Urinary bladder (tissue), 4 donors: ENCODE results near the gene HOOK2. TPM values are rescaled to one million over a fixed set of nuclear protein-coding genes. Genes with fewer than 3 reads are reported as not detected.
A peak's percentile ranks its signal among the peaks of the same experiment; 100 is the strongest.

Experiments
- DNase-seq: peaks from one replicate; pipeline ENCODE4 v3.0.0-alpha.2; 2015; ENCODE audit errors: extremely low spot score
- H3K27ac ChIP-seq: one replicate; pipeline ENCODE4 v1.5.1; 2013; ENCODE audit warnings: low read depth, mild to moderate bottlenecking, moderate library complexity
- H3K36me3 ChIP-seq: one replicate; pipeline ENCODE4 v1.6.1; 2013; ENCODE audit warnings: mild to moderate bottlenecking, moderate library complexity; ENCODE audit not compliant: insufficient read depth
- H3K4me1 ChIP-seq: one replicate; pipeline ENCODE4 v1.6.1; 2013; ENCODE audit warnings: mild to moderate bottlenecking, moderate library complexity; ENCODE audit not compliant: insufficient read depth
- H3K4me3 ChIP-seq: one replicate; pipeline ENCODE4 v1.5.1; 2013; ENCODE audit warnings: low read depth, low read length
- WGBS: extraction: QIAGEN DNeasy Blood & Tissue Kit; methylation state at CpG from one replicate; pipeline ENCODE4 v1.1.7; 2013; 5-methylcytosine and 5-hydroxymethylcytosine counted together
- polyA plus RNA-seq: library from polyadenylated mRNA; stranded (reverse); fragments of 200-250 nt; gene quantifications from one replicate; pipeline ENCODE4 v1.2.3, GENCODE V29; 2013
- total RNA-seq: library from RNA; depleted of rRNA; stranded (reverse); fragments of >200 nt; gene quantifications from one replicate; pipeline ENCODE4 v1.2.3, GENCODE V29; 2014
- donor health status: healthy with polysubstance abuse.
- donor health status: healthy.

HOOK2 gene
- total and polyA plus RNA-seq, 2 donors = 28.4 to 30.2 TPM

DNA sequence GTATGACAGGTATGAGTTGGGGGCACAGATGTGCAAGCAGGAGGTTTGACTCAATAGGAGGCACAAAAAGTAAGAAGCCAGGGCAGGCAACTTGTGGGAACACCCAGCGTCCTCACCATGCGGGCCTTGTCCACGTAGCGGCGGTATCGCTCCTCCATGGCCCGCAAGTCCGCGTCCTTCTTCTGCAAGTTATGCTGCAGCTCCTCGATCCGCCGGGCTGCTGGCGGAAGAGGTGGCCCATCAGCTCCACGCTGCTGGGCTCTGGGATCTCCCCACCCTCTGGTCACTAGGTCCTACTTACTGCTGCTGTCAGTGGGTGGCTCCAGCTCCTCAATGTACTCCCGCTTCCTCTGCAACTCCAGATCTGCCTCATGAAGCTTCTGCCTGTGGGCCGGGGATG lies 10.7 kb downstream of the HOOK2 start:
- Histone ChIP-seq H3K27ac (no peak overlapping the region), H3K4me1 (no peaks in the 10 kb centered on the region), H3K36me3 (no peaks in the 10 kb centered on the region), H3K4me3 (no peak overlapping the region)
- DNase-seq = no peak
- WGBS = 96% methylated on average over 16 of the region's 16 CpGs

DNA sequence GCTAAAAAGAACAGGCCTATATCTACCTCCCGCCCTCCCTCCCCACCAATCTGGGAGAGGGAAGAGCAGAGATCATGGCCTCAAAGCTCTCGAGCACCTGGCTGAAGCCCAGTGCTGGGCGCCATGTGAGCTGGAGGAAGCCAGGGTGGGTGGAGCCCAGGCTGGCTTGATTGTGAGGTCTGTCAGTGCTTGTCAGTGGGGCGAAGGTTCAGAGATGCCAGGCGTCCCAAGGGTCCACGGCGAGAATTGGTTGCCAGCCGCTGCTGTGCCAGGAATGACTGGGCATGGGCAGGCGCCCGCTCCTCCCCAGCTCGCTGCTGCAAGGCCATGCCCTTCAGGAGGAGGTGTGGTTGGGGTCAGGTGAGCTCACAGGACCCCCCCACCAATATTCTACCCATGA lies 12.3 kb downstream of the HOOK2 start:
- WGBS = 96% methylated on average over 11 of the region's 11 CpGs
- no peak for DNase-seq
- Histone ChIP-seq H3K4me1 (no peaks in the 10 kb centered on the region), H3K4me3 (no peak overlapping the region), H3K36me3 (no peaks in the 10 kb centered on the region), H3K27ac (no peak overlapping the region)

DNA sequence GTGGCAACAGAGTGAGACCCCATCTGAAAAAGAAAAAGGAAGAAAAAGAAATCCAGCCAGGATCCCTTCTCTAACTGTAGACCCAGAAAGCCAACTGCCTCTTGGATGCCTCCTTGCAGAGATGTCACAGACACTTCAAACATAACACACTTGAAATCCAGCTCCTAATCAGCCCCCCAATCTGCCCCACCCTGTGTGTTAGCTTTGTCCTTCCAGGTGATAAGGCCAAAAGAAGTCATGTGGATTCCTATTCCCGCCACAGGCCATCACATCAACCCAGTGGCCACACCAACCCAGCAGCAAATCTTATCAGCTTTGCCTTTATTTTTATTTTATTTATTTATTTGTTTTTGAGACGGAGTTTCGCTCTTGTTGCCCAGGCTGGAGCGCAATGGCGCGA lies 15.7 kb downstream of the HOOK2 start:
- H3K27ac ChIP-seq = no peak overlapping the region
- no peaks in the 10 kb centered on the region for H3K36me3 ChIP-seq
- 88% methylated on average over 6 of the region's 6 CpGs for WGBS
- H3K4me1 ChIP-seq = no peaks in the 10 kb centered on the region
- no peak overlapping the region for H3K4me3 ChIP-seq
- DNase-seq = no peak

DNA sequence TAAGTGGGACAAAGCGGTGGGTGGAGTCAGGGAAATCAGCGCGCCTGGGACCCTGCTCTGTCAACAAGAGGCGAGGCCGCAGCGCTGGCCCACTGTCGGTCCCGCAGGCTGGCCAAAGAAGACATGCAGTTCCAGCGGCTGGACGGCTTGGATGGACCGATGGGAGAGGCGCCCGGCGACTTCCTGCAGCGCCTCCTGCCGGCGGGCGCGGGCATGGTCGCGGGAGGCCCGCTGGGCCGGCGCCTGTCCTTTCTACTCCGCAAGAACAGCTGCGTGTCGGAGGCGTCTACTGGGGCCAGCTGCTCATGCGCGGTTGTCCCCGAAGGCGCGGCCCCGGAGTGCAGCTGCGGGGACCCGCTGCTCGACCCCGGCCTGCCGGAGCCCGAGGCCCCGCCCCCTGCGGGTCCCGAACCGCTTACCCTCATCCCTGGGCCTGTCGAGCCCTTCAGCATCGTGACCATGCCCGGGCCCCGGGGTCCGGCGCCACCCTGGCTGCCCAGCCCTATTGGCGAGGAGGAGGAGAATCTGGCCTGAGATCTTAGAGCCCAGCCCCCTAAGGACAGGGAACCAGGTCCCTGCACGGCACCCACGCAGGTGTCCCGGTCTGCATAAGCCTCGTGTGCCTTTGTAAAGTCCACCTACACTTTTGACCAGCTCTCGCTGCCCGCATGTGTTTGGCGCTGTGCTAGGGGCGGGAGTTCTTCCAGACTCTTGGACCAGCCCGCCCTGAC lies 17.6 kb downstream of the HOOK2 start:
- DNase-seq = no peak
- Histone ChIP-seq H3K27ac (no peak overlapping the region), H3K4me1 (no peaks in the 10 kb centered on the region), H3K36me3 (no peaks in the 10 kb centered on the region), H3K4me3 (peak overlapping the region; percentile 16)
- 4% methylated on average over 60 of the region's 60 CpGs for WGBS

DNA sequence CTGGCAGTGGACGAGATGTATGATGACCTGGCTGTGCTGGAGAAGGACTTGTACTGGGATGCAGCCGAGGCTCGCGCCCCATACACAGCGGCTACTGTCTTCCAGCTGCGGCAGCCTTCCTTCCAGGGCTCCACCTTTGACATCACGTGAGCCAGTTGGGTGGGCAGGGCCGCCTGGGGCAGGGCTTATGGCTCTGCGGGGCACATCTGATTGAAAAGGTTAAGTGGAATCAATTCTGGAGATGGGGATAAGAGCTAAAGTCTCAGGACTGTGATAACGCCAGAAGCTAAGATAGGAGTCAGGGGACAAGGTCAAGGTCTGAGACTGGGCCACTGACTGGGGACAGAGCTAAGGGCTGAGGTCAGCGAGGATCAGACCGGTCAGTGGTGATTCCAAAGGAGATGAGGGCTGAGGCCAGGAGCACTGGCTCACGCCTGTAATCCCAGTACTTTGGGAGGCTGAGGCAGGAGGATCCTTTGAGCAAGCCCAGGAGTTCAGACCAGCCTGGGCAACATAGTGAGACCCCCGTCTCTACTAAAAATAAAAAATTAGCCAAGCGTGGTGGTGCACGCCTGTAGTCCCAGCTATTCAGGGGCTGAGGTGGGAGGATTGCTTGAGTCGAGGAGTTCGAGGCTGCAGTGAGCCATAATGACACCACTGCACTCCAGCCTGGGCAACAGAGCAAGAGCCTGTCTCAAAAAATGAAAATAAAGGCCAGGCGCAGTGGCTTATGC lies 19.0 kb downstream of the HOOK2 start:
- Histone ChIP-seq H3K27ac (no peak overlapping the region), H3K4me3 (no peak overlapping the region), H3K36me3 (no peaks in the 10 kb centered on the region), H3K4me1 (no peaks in the 10 kb centered on the region)
- DNase-seq = no peak
- 88% methylated on average over 19 of the region's 19 CpGs for WGBS

DNA sequence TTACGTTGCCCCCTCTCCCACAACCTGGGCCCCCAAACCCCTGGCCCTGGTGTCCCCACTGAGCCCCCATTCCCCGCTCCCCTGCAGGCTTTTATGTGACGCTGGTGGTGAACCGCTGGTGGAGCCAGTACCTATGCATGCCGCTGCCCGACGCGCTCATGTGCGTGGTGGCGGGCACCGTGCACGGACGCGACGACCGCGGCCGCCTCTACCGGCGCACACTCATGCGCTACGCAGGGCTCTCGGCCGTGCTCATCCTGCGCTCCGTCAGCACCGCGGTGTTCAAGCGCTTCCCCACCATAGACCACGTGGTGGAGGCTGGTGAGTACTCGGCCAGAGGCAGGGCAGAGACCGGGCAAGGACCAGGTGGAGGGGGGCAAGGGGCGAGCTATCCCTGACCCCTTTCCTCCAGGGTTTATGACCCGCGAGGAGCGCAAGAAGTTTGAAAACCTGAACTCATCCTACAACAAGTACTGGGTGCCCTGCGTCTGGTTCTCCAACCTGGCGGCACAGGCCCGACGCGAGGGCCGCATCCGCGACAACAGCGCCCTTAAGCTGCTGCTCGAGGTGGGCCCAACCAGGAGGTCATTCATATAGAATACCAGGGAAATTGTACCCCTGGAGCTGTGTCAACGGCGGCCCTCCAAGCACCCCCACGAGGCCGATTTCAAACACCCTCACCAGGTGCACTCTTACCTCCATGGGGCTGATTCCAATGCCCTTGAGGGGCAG lies 20.7 kb downstream of the HOOK2 start:
- Histone ChIP-seq H3K4me3 (no peak overlapping the region), H3K36me3 (no peaks in the 10 kb centered on the region), H3K4me1 (no peaks in the 10 kb centered on the region), H3K27ac (no peak overlapping the region)
- DNase-seq = no peak
- WGBS = 69% methylated on average over 50 of the region's 50 CpGs

DNA sequence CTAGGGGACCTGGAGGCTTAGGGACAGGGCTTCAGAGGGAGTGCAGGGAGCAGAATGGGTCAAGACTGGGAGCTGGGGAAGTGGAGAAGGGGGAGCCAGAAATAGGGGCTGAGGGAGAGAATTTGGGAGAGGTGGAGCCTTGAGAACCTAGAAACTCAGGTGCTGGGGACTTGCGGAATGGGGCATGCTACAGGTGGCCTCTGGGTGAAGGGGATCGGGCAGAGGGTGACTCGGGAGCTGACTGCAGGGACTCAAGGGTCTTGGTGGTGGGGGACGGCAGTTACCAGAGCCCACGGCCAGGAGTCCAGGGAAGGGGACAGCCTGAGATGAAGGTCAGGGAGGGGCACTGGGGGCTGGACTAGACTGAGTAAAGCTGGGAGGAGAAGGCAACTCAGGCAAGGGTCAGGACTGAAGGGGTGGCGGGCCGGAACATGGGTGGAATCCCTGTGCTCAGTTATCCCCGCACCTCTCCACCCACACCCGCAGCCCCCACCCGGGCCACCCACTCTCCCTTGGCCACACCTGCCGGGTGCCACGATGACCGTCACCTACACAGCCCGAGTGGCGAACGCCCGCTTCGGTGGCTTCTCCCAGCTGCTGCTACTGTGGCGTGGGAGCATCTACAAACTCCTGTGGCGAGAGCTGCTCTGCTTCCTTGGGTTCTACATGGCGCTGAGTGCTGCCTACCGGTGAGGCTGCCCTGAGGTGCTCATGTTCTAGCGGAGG lies 23.1 kb downstream of the HOOK2 start:
- Histone ChIP-seq H3K36me3 (no peaks in the 10 kb centered on the region), H3K27ac (no peak overlapping the region), H3K4me1 (no peaks in the 10 kb centered on the region), H3K4me3 (no peak overlapping the region)
- no peak for DNase-seq
- 85% methylated on average over 23 of the region's 23 CpGs for WGBS

DNA sequence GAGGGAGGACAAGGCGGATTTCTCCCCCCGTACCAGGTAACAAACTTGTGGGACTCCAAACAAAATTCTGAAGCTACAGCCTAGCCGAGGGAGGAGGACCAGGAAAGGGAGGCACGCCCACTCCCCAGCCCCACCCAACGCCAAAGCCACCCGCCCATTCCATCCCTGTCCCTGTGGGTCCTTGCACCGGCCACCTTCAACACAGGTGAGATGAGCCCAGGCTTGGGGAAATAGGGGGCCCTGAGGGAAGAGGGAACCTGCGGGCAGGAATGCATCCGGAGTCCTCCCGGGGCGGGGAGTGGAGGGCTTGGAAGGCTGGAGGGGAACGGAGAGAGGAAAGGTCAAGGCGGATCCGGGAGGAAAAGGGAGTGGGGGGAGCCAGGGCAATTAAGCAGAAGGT lies 23.7 kb downstream of the HOOK2 start, which contains the start of gene BEST2:
TSS of gene BEST2 (plus strand) at position 157 of the 400 bp plus-strand sequence. CDS start 802 bp downstream, outside the sequence.
- no peak for DNase-seq
- Histone ChIP-seq H3K36me3 (no peaks in the 10 kb centered on the region), H3K4me3 (no peak within 1 kb of the TSS), H3K4me1 (no peaks in the 10 kb centered on the region), H3K27ac (no peak within 1 kb of the TSS)
- 59% methylated on average over 14 of the region's 14 CpGs for WGBS

DNA sequence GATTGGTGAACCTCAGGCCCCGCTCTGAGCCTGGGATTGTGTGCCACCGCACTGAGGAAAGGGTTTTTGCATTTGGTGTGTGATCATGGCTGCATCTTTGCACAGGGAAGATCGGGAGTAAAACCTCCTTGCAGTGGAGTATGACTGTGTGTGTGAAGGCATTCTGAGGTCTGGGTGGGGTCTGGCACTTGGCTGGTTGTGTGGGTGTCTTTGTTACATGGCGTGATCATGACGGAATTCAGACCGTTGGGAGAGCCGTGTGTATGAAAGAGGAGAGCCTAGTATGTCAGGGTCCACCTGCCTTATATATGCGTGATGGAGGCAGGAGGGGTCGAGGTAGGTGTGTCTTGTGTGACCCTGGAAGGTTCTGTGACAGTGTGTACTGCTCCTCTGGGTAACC lies 24.5 kb downstream of the HOOK2 start:
- H3K27ac ChIP-seq = no peak overlapping the region
- WGBS = 70% methylated on average over 9 of the region's 9 CpGs
- H3K4me3 ChIP-seq = no peak overlapping the region
- no peaks in the 10 kb centered on the region for H3K4me1 ChIP-seq
- no peak for DNase-seq
- H3K36me3 ChIP-seq = no peaks in the 10 kb centered on the region

DNA sequence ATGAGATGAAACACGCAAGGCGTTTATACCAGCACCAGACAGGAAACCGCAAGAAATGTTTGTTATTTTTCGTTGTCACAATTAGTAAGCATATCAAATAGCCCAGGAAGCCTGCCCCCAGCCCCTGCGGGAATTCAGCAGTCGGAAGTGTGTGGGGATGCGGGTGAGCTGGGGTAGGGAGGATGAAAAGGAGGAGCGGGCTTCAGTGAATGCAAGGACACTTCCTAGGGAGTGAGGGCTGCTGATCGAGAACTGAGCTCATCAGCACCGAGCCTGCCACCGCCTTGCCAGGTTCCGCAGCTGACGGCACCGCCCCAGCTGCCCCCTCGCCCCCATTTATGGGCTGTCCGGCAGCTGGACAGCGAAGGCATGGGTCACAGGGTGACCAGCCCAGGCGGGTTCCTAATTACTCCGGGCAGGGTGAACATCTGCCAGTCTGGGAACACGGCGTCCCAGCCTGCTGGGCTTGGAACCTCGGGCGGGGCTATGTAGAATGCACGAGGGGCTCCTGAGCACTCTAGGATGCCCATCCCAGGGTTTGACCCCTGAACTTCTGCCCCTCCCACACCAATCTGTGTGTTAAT lies 25.3 kb downstream of the HOOK2 start:
- 37% methylated on average over 24 of the region's 24 CpGs for WGBS
- Histone ChIP-seq H3K4me3 (no peak overlapping the region), H3K27ac (no peak overlapping the region), H3K4me1 (no peaks in the 10 kb centered on the region), H3K36me3 (no peaks in the 10 kb centered on the region)
- DNase-seq = no peak

DNA sequence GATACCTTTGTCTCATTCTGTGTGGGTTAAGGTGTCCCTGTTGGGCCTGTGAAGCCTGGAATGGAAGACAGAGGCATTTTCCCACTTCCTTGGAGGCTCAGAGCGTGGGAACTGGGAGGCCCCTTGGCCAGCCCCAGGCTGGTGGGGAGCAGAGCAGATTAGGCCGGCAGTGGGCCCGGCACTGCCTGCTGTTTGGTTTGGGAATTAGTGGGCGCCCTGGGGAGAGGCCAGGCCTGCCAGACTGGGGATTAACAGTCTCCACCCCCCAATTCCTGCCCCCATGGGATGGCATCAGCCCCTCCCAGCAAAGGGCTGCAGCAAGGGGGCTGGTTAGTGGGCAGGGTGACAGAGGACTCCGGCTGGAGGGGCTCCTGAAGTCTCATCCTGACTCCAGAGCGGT lies 26.9 kb downstream of the HOOK2 start:
- Histone ChIP-seq H3K27ac (no peak overlapping the region), H3K36me3 (no peaks in the 10 kb centered on the region), H3K4me1 (no peaks in the 10 kb centered on the region), H3K4me3 (no peak overlapping the region)
- DNase-seq = no peak
- 70% methylated on average over 6 of the region's 6 CpGs for WGBS

DNA sequence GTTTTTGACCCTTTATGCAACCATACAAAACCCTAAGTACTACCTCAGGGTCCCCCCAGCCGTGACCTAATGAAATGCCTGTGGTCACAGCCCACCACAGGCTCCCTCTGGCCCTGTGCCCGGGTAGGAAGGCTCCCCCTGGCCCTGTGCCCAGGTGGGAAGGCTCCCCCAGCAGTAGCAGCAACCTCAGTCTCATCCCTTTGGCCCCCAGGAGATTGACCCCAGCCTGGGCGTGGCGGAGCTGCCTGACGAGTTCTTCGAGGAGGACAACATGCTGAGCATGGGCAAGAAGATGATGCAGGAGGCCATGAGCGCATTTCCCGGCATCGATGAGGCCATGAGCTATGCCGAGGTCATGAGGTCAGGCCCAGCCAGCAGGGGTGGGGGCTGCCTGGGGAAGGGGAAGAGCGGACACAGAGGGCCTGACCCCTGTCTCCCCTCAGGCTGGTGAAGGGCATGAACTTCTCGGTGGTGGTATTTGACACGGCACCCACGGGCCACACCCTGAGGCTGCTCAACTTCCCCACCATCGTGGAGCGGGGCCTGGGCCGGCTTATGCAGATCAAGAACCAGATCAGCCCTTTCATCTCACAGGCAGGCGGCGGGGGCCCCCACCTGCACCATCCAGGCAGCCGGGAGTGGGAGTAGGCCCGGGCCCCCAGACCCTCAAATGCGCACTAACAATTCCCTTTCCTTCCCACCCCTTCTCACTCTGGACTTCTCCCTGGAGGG lies 30.0 kb downstream of the HOOK2 start:
- WGBS = 84% methylated on average over 22 of the region's 22 CpGs
- Histone ChIP-seq H3K4me1 (no peaks in the 10 kb centered on the region), H3K27ac (no peak overlapping the region), H3K36me3 (no peaks in the 10 kb centered on the region), H3K4me3 (no peak overlapping the region)
- DNase-seq = no peak
